HG03575 (cell line): ENCODE data around the gene CNGB1.

ENCODE experiments used
- ATAC-seq: cut with Tn5 transposase; IDR thresholded peaks from one replicate; pipeline ENCODE4 v1.9.1; 2021; ENCODE audit not compliant: unreplicated experiment, insufficient number of reproducible peaks, low FRiP score; ENCODE audit errors: extremely low read depth

Gene CNGB1

DNA sequence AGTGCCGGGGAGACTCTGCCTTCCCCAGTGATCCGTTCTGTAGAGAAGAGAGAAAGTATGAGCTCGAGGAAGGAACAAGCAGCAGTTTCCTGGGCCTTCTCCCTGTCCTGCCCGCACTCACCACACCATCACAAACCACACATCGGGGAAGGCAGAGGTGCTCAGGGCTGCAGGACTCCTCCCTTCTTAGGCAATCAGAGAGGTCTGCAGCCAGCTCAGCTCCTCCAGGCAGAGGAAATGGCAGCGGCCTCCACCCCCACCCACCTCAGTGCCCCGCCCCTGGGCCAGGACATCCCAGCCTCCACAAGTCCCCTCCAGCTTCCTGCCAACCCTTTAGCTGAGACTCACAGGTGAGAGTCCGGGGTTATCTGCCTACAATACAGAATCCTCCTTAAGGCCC is 27.6 kb upstream of the CNGB1 start:
- ATAC-seq, result no peak

DNA sequence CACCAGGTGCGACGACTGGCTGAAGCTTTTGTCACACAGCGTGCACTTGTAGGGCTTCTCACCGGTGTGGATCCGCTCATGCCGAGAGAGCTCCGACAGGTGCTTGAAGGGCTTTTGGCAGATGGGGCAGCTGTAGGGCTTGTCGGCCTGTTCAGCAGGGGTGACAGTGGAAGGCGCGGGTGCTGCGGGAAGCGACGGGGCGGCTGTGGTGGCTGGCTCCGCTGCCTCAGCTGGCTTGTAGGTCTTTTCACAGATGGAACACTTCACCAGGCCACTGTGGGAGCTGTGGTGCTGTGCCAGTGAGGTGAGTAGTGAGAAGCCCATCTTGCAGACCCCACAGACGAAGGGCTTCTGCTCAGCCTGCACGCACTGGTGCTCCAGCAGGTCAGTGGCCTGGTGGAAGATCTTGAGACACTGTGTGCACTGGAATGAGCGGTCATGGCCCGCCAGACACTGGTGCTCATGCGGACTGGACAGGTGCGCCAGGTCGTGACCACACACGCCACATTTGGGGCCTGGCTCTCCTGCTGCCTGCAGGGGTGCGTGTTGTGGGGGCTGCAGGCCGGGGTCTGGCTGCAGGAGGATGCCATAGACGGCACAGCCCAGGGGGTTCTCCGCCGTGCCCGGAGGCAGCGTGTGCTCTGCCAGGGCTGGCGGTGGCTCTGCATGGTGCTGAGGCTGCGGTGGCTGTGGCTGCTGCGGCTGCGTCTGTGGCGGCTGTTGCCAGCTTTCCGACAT is 26.8 kb upstream of the CNGB1 start:
- ATAC-seq, result no peak

DNA sequence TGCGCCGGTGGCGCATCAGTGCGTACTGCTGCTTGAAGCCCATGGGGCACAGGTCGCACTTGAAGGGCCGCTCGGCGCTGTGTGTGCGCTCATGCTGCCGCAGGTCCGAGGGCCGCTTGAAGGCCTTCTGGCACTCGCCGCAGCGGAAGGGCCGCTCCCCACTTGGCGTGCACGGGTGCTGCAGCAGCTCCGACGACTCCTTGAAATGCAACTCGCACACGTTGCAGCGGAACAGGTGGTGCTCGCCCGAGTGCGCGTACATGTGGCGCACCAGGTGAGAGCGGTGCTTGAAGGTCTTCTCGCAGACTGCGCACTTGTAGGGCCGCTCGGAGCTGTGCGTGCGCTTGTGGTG is 26.2 kb upstream of the CNGB1 start:
- ATAC-seq, result no peak

DNA sequence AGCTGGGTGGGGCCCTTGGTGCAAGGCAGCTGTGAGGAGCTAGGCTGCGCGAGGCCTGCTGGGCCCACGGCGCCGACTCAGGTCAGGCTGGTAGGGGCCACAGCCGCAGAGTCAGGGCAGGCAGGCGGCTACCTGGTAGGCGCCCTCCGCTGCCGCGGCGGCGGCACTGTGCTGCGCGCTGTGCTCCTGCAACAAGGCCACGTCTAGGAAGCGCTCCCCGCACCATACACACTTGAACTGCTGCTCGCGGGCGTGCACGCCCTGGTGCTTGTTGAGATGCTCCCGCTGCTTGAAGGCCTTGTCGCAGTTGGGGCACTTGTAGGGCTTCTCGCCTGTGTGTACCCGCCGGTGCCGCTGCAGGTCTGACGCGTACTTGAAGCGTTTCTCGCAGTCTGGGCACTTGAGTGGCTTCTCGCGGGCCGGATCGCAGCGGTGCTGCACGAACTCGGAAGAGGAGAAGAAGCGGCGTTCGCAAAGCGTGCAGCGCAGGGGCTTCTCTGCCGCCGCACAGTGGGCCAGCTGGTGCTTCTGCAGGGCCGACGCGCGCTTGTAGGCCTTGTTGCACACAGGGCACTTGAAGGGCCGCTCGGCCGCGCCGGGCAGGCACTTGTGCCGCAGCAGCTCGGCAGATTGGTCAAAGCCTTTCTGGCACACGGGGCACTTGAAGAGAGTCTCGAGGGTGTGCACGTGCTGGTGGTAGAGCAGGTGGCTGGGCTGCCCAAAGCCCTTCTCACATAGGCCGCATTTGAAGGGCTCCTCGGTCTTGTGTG is 25.7 kb upstream of the CNGB1 start:
- no peak for ATAC-seq

DNA sequence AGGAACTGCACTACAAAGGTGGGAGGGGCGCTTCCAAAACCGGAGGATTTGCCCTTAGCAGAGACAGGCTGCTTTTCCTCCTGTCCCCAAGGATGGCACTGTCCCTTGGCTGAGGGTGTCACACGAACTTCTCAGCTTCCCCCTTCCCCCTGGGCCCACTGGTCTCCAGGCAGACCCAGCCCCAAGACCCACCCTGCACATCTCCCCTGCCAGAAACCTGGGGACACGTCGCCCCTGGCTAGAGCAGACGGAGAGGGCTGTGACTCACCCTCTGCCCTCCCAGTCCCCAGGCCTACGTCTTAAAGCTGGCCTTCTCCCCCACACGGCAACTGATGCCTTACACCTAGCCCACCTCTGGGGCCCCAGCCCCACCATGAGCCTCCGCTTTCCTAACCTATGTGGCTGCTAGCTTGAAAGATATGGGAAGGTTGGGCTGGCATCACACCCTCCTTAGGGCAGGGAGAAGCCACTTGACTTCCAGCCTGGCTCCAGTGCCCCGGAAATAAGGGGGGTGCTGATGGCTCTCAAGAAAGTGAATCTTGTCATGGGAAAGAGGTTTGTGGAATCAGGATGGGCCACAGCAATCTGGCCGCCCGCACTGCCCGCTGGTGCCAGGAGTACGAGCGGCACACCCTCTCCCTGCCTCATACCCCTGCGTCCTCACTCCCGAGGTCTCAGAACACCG is 24.9 kb upstream of the CNGB1 start:
- ATAC-seq, result no peak

DNA sequence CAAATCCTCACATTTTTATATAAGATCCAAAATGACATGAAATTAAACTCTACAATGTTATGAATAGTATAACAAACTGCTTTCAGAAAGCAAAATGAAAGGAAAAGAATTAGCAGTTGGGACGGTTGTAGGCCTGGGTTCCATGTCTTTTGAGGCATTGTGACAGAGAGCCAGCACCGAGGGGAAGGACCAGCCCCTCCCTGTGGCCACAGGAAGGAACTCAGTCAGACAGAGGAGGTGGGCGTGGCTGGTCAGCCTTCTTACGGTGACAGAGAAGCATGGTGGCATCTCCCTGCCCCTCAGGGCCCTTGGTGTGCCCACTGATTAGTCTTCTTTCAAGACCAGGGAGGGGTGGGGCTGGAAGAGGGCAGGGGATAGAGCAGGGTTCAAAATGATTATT is 23.9 kb upstream of the CNGB1 start:
- no peak for ATAC-seq

DNA sequence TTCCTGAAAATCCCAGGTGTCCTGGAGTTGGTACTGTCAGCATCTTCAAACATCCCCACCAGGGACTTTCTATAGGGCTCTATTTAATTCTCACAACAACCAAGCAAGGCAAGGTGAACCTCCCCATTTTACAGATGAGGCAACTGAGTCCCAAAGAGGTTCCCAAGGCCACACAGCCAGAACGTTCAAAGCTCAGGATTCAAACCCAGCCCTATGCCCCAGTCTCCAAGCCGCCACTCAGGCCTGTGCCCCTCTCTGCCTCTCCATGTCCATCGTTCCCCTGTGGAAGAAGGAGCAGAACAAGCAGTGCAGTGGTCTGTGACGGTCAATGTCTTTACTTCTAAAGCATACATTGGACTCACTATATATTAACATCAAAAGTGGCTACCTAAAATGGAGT is 23.4 kb upstream of the CNGB1 start:
- ATAC-seq, result no peak

DNA sequence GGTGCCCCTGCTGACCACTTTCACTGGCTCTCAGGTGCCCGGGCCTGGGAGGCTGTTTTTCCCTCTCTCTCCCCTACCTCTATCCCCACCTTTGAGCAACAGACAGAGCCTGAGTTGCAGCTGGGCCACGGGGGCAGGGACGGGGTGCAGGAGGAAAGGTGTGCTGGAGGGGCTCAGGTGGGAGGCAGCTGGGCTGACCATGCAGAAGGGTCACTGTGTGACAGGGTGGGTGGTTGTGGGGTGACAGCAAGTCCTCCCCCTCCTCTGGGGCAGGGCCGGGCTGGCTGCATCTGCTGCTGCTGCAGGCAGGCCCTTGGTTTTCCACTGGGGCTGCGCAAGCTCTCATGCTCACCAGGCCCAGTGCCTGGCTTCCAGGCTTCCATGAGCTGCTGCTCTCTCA is 23.0 kb upstream of the CNGB1 start:
- no peak for ATAC-seq

DNA sequence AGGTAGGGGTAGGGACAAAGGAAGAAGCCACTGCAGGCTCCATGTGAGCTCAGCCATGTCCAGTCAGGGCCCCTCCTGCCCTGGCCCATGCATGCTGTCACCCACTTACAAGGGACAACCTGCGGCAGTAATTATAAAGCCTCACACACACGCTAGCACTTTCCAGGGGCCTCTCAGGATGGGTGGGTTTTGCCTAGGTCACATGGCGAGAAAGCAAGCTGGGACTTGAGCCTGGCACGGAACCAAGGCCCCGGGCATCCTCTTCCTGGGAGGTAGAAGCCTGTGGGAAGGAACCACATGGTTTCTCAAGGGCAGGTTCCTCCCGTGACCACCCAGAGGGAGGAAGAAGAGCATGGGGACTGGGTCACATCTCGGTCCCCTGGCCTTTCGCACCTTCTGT is 22.5 kb upstream of the CNGB1 start:
- no peak for ATAC-seq

DNA sequence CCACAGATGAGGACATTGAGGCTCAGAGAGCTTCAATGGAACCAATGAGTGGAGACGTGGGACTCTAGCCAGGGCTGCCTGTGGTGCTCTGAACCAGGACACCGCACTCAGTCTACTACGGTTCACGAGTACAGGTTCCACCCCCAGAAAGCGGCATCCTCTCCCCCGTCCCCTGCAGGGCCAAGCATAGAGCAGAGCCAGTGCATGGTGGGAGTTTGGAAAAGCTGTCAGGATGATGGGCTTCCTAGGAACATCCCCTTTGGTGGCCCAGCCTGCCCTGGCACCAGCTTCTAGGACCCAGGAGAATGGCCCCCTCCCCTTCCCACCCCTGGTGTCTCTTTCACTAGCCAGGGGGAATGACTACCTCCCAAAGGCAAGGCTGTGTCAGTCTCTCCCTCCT is 21.2 kb upstream of the CNGB1 start:
- ATAC-seq, result no peak

DNA sequence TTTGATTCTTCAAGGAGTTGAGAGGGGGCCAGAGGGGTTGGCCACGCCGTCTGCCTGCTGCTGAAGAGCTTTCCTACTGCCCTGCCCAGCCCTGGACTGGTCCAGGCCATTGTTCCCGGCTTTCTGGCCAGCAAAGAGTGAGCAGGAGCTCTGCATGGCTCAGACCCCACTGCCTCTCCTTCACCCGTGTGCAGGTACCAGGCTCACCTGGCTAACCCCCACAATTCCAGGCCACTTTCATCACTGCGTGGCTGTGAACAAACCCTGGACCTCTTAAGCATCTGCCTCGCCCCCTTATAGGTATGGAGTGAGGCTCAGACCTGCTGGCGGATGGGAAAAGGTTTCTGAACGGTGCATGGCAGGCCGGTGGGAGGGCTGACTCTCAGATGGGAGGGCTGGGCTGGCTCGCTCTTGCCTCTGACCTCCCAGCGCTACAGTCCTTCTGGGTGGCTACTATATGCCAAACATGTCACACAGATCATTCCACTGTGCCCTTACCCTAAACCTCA is 20.7 kb upstream of the CNGB1 start:
- ATAC-seq, result no peak

DNA sequence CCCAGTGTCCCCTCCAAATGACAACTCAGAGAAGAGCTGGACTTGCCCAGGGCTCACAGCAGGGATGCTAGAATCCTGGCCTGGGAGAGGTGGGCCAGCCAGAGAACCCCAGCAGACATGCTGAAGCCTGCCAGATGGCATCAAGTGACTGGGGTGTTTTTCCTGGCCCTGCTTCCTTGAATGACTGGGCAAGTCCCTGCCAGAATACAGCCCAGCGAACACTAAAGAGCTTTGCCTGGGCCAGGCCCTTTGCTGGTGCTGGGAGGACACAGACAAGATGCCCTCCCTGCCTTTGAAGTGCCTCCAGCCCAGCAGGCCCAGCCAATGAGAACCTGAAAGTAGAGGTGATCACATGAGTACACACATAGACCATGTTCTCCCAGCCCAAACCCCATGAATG is 18.0 kb upstream of the CNGB1 start:
- ATAC-seq, result no peak

DNA sequence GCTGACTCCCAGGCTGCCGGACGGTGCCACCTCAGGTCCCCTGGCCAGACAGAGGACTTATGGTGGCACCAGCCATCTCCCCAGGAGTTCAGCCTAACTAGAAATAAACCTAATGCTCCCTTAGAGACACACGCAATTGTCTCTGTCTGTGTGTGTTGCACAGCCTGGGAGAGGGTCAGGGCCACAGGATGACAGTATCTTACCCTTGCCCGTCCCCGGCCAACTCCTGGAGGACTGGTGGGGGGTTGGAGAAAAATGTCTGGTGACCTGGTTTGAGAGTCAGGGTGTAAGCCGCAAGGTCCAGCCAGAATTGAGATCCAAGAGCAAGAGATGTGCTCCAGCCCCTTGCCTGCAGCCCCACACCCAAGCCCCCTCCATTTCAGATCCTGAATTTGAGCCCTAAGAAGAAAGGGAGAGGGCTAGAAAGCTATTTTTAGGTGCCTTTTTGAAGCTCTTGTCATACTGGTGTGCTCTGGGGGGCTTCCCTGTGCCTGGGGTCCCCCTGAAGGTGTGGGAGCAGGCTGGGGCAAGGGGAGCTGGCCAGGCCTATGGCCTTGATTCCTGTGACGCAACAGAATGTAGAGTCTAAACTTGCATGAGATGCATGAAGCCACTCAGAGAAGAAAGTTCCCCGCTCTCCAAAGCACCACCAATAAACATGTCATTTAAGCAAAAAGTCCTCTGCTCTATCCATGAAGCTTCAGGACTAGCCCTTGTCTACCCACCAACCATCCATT is 16.7 kb upstream of the CNGB1 start:
- no peak for ATAC-seq

DNA sequence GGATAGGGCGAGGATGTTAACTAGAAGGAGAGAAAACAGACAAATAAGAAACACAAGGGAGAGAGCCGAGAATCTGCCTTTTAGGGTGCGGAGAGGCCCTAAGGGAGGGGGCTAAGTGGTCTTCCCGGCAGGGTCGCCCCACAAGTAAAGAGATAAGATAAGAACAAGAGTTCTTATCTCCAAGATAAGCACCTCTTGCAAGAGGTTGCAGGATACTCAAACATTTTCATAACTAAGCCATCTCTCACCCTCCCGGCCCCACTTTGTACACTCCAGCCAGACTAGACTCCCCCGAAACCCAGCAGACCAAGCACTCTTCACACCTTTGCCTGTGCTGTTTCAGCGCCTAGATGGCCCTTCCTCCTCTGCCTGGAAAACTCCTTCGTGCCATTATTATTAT is 15.3 kb upstream of the CNGB1 start:
- no peak for ATAC-seq

DNA sequence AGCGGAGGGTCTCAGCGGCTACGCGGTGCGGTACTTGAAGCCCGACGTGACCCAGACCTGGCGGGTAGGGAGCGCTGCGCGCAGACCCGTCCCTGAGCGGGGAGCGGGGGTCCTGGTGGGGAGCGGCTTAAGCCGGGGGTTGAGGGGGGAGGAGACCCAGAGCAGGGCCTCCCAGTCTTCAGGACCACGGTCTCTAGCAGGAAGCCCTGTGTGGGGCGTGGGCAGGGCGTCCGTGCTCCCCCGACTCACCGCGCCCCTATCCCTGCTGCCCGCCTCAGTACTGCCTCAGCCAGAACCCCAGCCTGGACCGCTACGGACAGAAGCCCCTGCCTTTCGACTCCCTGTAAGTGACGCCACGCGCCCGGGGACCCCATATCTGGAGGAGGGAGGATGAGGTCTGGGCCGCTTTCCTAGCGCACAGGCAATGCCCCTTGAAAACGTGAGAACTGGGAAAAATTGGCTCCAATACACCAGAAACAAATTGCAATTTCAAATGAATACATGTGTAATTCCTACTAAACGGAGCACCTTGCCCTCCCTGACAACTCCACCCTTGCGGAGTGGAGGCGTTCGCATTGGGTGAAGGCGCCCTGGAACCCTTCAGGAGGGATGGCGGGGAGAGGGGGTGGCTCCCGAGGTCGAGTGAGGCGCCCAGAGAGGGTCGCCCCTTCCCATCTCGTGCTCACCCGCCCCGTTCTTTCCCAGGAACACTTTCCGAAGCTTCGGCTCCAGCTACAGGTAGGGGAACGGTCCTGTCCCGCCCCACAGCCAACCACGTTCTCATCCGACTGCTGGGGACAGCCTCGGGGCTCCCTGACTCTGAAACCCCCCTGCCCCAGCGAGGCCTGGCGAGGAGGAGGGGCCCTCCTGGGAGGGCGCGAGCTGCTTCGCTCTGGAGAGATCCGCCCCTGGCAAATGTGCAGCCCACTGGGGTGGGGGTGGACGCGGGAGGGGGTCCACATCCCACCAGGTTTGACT is 14.6 kb upstream of the CNGB1 start:
- no peak for ATAC-seq

DNA sequence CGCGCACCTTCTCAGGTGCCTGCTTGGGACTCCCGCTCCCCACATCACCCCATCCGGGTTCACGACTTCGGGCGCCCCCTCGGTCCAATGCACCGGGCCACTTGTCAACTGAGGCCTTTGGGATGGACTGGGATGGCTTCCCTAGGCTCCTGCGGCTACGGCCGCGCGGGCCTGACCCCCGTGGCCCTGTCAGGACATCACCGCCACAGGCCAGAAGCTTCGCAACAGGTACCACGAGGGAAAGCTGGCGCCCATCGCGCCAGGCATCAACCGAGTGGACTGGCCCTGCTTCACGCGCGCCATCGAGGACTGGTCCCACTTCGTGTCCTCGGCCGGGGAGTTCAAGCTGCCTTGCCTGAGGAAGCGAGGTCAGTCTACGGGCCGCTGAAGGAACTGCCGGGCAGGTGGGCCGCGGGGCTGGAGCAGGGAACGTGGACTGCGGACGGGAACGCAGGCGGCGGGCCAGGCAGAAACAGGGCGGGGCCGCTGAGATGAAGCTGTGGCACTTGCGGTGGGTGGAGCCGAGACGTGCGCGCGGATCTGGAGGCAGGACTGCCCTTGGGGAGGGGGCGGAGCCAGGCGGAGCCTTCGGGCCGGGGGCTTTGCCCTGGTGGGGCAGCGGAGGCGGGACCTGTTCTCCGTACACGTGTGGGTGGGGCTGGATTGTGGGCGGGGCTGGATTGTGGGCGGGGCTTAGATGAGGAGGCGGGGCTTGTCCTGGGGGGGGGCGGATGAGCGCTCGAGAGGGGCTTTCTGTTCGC is 13.7 kb upstream of the CNGB1 start:
- no peak for ATAC-seq

DNA sequence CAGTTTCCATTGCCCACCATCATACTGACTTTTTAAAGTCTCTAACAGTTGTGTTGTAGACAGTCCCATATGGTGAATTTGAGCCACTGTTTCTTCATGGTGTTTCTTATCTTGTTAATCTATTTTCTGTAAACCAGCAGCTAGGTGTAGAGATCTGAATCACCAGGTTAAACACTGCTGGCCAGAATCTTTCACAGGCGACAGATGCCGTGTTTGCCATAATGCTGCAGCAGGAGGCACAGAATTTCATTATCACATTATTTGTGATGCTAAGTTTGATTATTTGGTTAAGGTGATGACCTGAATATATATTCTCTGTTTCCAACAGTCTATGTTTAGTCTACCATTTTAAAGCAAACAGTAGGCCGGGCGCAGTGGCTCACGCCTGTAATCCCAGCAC is 11.5 kb upstream of the CNGB1 start:
- no peak for ATAC-seq

DNA sequence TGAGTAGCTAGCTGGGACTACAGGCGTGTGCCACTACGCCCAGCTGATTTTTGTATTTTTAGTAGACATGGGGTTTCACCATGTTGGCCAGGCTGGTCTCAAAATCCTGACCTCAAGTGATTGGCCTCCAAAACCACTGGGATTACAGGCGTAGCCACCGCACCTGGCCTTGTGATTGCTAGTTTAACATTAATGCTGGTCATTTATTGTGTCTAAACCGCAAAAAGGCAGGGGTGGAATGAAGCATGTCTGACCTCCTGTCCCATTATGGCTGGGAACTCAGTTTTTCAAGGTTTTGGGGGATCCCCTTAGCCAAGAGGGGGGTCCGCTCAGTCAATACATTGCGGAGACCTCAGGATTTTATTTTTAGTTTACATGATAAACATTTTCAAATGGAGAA is 10.7 kb upstream of the CNGB1 start:
- no peak for ATAC-seq
